BLaER1 treated with 17β-estradiol and CSF1 and Interleukin-3, amounts not matched to agents 10 nM and 100 nM (cell line): ENCODE results near the gene PASK.

Experiments
- H3K27ac ChIP-seq, 11 experiments: shearing (Covaris generic); formaldehyde crosslinking; 2 replicates each; pipeline ENCODE4 v1.8.1; 2022
- H3K27me3 ChIP-seq, 11 experiments: shearing (Covaris generic); formaldehyde crosslinking; 2 replicates each; pipeline ENCODE4 v1.8.1; 2022
- H3K36me3 ChIP-seq, 11 experiments: shearing (Covaris generic); formaldehyde crosslinking; 2 replicates each; pipeline ENCODE4 v1.8.1; 2022
- H3K4me1 ChIP-seq, 10 experiments: shearing (Covaris generic); formaldehyde crosslinking; 2 replicates each; pipeline ENCODE4 v1.8.1; 2022
- H3K4me2 ChIP-seq, 11 experiments: shearing (Covaris generic); formaldehyde crosslinking; 2 replicates each; pipeline ENCODE4 v1.8.1; 2022
- H3K4me3 ChIP-seq, 10 experiments: shearing (Covaris generic); formaldehyde crosslinking; 2 replicates each; pipeline ENCODE4 v1.8.1; 2022
- H3K9ac ChIP-seq, 11 experiments: shearing (Covaris generic); formaldehyde crosslinking; 2 replicates each; pipeline ENCODE4 v1.8.1; 2022
- H3K9me3 ChIP-seq, 11 experiments: shearing (Covaris generic); formaldehyde crosslinking; replicated peaks in 1 of 11; 2 replicates each; pipeline ENCODE4 v1.8.1; 2022
- H4K20me1 ChIP-seq, 11 experiments: shearing (Covaris generic); formaldehyde crosslinking; 2 replicates each; pipeline ENCODE4 v1.8.1; 2022
- Cebpa-rat ChIP-seq, 11 experiments: shearing (Covaris generic); IDR thresholded peaks; 2 replicates each; pipeline ENCODE4 v1.8.1; 2022

PASK gene

DNA sequence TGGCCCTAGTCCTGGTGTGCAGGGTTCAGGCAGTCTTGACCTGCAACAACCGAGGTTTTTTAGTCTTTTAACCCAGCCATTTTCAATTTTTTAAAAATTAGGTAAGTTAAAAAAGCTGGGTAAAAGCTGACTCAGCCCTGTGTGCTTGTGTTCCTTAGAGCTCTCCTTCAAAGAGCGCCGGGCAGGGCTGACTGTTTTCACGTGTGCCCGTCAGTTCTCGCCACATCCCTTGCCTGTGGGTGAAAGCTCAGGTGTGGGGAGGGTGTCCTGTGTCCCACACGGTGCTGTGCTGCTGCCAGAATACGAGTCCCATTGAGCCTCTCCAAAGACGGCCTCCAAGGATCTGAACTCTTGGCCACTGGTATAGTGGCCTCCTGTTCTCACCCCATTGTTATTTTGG lies 33.9 kb upstream of the PASK start:
- peaks cover 0 to 14% (median 8%) of the 10 kb centered on the region in 10 experiments; a peak in 13 of 20 replicates for H3K4me1 ChIP-seq

DNA sequence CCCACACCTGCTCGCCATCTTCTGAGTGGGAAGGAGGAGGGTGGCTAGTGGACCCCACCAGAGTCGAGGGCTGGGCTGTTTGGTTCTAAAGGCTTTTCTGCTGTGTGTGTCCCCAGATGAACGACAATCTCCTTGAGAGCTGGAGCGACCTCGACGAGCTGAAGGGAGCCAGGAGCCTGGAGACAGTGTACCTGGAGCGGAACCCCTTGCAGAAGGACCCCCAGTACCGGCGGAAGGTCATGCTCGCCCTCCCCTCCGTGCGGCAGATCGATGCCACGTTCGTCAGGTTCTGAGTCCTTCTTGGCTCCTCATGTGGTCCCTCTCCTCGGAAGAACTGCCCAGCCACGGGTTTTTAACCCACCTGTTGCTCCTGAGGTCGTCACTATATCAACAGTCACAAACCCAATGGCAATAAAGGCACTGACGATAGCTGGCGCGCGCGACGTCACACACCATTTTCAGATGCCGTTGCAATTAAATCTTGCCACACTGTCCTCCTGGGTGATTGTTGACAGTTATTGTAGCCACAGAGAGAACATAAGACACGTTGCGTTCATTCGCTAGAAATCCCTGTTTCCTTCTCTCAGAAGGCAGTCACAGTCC lies 33.4 kb upstream of the PASK start:
- Histone ChIP-seq H4K20me1 (peaks cover 0 to 20% (median 0%) of the 10 kb centered on the region in 11 experiments; a peak in 5 of 22 replicates), H3K9ac (no peak overlapping the region), H3K36me3 (peaks cover 28 to 71% (median 48%) of the 10 kb centered on the region in 11 experiments; a peak in 21 of 22 replicates), H3K4me2 (no peak overlapping the region), H3K9me3 (no peaks in the 10 kb centered on the region), H3K27ac (no peak overlapping the region), H3K4me3 (no peak overlapping the region), H3K4me1 (peaks cover 0 to 10% (median 6%) of the 10 kb centered on the region in 10 experiments; a peak in 9 of 20 replicates), H3K27me3 (no peaks in the 10 kb centered on the region)
- TF ChIP-seq Cebpa-rat (IDR thresholded peaks at IDR 0.05) = no peak

More for the DNA sequence above, 33.9 kb upstream of the PASK start:
- H3K27ac ChIP-seq = no peak overlapping the region
- H3K9ac ChIP-seq = no peak overlapping the region
- peaks cover 0 to 19% (median 0%) of the 10 kb centered on the region in 11 experiments; a peak in 4 of 22 replicates for H4K20me1 ChIP-seq
- no peaks in the 10 kb centered on the region for H3K9me3 ChIP-seq
- no peak overlapping the region for H3K4me2 ChIP-seq
- no peaks in the 10 kb centered on the region for H3K27me3 ChIP-seq
- no peak overlapping the region for H3K4me3 ChIP-seq
- no peak for TF ChIP-seq Cebpa-rat (IDR thresholded peaks at IDR 0.05)
- peaks cover 22 to 65% (median 43%) of the 10 kb centered on the region in 11 experiments; a peak in 20 of 22 replicates for H3K36me3 ChIP-seq

DNA sequence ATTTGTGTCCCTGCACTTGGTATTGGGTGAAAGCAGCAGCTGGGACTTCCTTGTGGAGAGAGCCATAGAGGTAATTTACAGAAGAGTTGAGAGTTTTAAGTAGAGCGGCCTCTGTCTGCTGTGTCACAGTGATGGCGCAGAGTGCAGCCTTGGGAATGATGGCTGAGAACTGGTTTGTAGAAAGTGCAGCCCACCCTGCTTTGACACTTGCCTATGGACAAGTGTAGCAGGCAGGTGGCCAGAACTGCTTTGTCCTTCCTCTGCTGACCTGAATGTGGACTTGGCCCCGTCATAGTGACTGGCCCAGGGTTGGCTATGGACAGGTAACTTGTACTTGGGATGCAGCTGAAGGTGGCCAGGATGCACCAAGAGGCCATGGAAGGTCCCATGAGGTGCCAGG lies 32.9 kb upstream of the PASK start:
- H3K27ac ChIP-seq = no peak overlapping the region
- H3K27me3 ChIP-seq = no peaks in the 10 kb centered on the region
- H3K4me3 ChIP-seq = no peak overlapping the region
- no peak for TF ChIP-seq Cebpa-rat (IDR thresholded peaks at IDR 0.05)
- peaks cover 31 to 76% (median 51%) of the 10 kb centered on the region in 11 experiments; a peak in 21 of 22 replicates for H3K36me3 ChIP-seq
- H3K9me3 ChIP-seq = no peaks in the 10 kb centered on the region
- no peak overlapping the region for H3K9ac ChIP-seq
- H4K20me1 ChIP-seq = peaks cover 0 to 22% (median 0%) of the 10 kb centered on the region in 11 experiments; a peak in 5 of 22 replicates
- H3K4me2 ChIP-seq = no peak overlapping the region
- H3K4me1 ChIP-seq = peaks cover 0 to 7% (median 3%) of the 10 kb centered on the region in 10 experiments; a peak in 8 of 20 replicates

DNA sequence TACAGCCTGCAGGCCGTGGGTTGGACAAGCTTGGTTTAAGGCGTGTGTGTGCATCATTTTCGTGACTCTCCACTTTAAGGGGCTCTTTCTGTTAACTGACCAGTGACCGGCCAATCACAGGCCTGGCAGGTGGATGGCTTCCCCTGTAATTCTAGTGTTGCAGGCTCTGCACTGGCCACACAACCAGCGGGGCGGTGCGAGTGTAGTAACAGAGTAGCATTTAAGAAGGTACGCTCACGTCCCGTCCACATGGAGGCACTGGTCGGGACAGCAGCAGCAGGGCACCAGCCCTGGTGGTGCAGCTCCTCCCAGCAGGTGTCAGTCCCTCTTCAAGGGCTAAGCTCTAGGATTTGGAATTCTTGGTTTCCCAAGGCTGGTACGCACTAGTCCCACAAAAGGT lies 31.2 kb upstream of the PASK start:
- Histone ChIP-seq H3K36me3 (peaks cover 45 to 92% (median 65%) of the 10 kb centered on the region in 11 experiments), H4K20me1 (peaks cover 0 to 22% (median 0%) of the 10 kb centered on the region in 11 experiments; a peak in 5 of 22 replicates), H3K4me2 (no peak overlapping the region), H3K4me1 (no peaks in the 10 kb centered on the region), H3K27ac (no peak overlapping the region), H3K4me3 (no peak overlapping the region), H3K9me3 (no peaks in the 10 kb centered on the region), H3K9ac (no peak overlapping the region), H3K27me3 (no peaks in the 10 kb centered on the region)
- TF ChIP-seq Cebpa-rat (IDR thresholded peaks at IDR 0.05) = no peak

DNA sequence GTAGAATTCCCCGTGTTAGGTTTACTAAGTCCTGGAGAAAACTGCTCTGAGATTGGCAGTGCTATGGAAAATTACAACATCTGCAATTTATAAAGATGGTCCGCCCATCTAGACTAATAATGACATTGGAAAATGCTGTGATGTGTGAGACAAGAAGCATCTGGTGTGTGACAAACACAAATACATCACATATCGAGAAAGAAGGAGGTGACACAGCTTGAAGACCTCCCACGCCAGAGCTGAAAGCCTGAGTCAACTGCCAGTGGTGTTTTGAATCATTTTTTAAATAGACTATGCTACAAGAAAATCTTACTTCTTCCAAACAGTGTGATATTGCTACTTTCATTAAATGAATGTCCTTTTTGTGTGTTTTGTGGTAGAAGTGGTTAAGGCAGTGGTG lies 30.6 kb upstream of the PASK start:
- no peaks in the 10 kb centered on the region for H3K27me3 ChIP-seq
- no peak overlapping the region for H3K9ac ChIP-seq
- H3K4me1 ChIP-seq = no peaks in the 10 kb centered on the region
- peaks cover 0 to 22% (median 0%) of the 10 kb centered on the region in 11 experiments; a peak in 5 of 22 replicates for H4K20me1 ChIP-seq
- peaks cover 49 to 98% (median 70%) of the 10 kb centered on the region in 11 experiments for H3K36me3 ChIP-seq
- no peaks in the 10 kb centered on the region for H3K9me3 ChIP-seq
- H3K27ac ChIP-seq = no peak overlapping the region
- no peak overlapping the region for H3K4me2 ChIP-seq
- no peak overlapping the region for H3K4me3 ChIP-seq
- TF ChIP-seq Cebpa-rat (IDR thresholded peaks at IDR 0.05) = no peak

DNA sequence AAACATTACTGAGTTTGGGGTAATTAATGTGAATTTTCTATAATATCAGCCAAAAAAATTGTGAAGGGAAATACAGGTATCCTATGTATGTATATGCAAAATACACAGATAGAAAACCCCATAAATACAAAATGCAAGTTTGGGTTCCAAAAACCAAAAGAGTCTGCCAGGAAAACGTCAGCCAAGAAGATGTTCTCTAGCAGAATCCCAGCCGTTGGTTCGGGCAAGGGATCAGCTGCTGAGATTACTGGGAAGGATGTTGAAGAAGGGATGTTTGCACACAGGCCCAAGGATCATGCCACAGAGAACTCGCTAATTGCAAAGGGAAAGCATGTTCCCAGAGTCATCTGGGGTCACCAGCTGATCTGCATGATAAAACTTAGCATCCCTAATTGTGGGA lies 29.7 kb upstream of the PASK start:
- H3K27ac ChIP-seq = no peak overlapping the region
- H3K36me3 ChIP-seq = peaks cover 52 to 99% (median 78%) of the 10 kb centered on the region in 11 experiments

DNA sequence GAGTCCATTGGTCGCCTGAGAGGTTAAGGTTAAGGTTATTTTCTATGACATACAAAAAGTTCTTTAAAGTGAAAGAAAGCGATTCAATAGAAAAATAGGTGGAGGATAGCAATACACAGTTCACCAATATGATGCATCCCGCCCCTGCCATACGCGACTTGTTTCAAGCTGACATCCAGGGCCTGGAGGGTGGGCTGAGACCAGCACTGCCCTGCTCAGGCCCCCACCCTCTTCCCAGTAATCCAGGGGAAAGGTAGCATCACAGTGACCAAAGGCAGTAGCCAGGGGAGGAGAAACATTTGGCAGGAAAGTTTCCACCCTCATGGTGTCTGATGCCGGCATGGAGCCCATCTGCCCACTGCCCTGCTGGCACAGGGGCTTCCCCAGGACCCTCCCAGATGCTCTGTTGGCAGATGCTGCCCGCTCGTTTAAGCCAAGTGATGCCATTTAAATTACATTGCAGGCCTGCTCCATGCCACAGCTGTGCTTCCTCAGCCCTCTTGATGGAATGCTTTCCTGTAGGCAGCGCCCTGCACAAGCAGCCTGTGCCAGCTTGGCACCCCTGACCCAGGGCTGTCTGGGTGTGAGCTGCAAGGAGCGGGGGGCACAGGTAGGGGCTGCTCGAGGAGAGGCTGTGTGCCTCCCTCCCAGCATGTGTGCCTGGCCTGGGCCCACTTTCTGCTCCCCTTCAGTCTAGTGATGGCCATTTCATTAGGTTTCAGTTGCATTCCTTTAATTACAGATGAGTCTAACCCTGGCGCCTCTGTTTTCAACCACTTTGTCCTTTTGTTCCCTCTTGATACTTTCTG lies 28.5 kb upstream of the PASK start:
- no peak for TF ChIP-seq Cebpa-rat (IDR thresholded peaks at IDR 0.05)
- H3K27me3 ChIP-seq = no peaks in the 10 kb centered on the region
- H3K9me3 ChIP-seq = no peaks in the 10 kb centered on the region
- peaks cover 0 to 22% (median 0%) of the 10 kb centered on the region in 11 experiments; a peak in 5 of 22 replicates for H4K20me1 ChIP-seq
- no peak overlapping the region for H3K27ac ChIP-seq
- H3K9ac ChIP-seq = no peak overlapping the region
- H3K36me3 ChIP-seq = peaks cover 48 to 99% (median 76%) of the 10 kb centered on the region in 11 experiments
- no peak overlapping the region for H3K4me3 ChIP-seq
- H3K4me2 ChIP-seq = no peak overlapping the region
- H3K4me1 ChIP-seq = no peaks in the 10 kb centered on the region

More for the DNA sequence above, 29.7 kb upstream of the PASK start:
- no peak overlapping the region for H3K4me2 ChIP-seq
- no peaks in the 10 kb centered on the region for H3K9me3 ChIP-seq
- H3K9ac ChIP-seq = no peak overlapping the region
- no peak overlapping the region for H3K4me3 ChIP-seq
- peaks cover 0 to 22% (median 0%) of the 10 kb centered on the region in 11 experiments; a peak in 5 of 22 replicates for H4K20me1 ChIP-seq
- no peak for TF ChIP-seq Cebpa-rat (IDR thresholded peaks at IDR 0.05)
- H3K27me3 ChIP-seq = no peaks in the 10 kb centered on the region
- H3K4me1 ChIP-seq = no peaks in the 10 kb centered on the region

DNA sequence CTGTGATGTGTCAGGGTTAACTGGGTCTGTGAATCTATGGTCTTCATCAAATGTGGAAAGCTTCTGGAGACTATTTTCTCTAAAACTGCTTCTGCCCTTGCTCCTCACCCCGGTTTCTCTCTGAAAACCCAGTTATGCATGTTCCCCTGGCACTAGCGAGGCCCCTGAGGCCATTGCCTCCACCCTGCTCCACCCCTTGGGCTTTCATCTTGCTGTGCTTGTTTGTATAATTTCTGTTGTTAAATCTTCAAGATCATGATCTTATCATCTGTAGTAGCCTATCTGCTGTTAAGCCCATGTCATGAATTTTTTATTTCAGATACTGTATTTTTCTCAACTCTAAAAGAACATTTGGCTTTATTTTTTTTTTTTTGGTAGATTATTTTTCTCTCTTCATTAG lies 24.3 kb upstream of the PASK start:
- H3K36me3 ChIP-seq = peaks cover 74 to 100% (median 83%) of the 10 kb centered on the region in 11 experiments

DNA sequence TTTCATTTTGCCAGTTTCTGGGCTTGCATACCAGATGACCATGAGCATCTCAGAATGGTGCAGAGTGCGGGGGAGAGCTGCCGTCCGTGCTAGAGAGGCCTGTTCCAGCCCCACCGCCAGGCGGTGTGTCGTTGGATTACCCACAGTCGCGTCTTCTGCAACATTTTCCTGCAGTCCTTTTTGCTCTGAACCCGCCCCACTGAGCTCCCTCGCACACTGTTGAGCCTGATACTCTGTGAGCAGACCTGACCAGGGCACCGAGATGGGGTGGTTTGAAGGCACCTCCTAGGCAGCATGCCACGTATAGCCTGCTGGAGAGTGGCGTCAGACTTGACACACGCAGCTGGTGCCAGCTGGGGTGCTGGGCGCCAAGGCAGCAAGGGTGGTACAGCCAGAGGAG lies 19.1 kb upstream of the PASK start:
- Histone ChIP-seq H3K27me3 (no peaks in the 10 kb centered on the region), H3K4me1 (peaks cover 0 to 4% (median 0%) of the 10 kb centered on the region in 10 experiments; a peak in 1 of 20 replicates), H4K20me1 (peaks cover 0 to 9% (median 0%) of the 10 kb centered on the region in 11 experiments; a peak in 3 of 22 replicates), H3K4me2 (no peak overlapping the region), H3K36me3 (peaks cover 92 to 100% (median 97%) of the 10 kb centered on the region in 11 experiments), H3K27ac (no peak overlapping the region), H3K9ac (no peak overlapping the region), H3K4me3 (no peak overlapping the region), H3K9me3 (peaks cover 27 to 34% (median 32%) of the 10 kb centered on the region in 11 experiments)
- TF ChIP-seq Cebpa-rat (IDR thresholded peaks at IDR 0.05) = no peak

More for the DNA sequence above, 24.3 kb upstream of the PASK start:
- Histone ChIP-seq H4K20me1 (peaks cover 0 to 8% (median 0%) of the 10 kb centered on the region in 11 experiments; a peak in 6 of 22 replicates), H3K9ac (no peak overlapping the region), H3K27me3 (no peaks in the 10 kb centered on the region), H3K4me1 (no peaks in the 10 kb centered on the region), H3K4me3 (no peak overlapping the region), H3K27ac (no peak overlapping the region), H3K4me2 (no peak overlapping the region), H3K9me3 (peaks cover 27 to 34% (median 32%) of the 10 kb centered on the region in 11 experiments)
- no peak for TF ChIP-seq Cebpa-rat (IDR thresholded peaks at IDR 0.05)
